GM21381 (cell line): ENCODE measurements around the gene STX19.
A peak's percentile ranks its signal among the peaks of the same experiment; 100 is the strongest.
"Not testable (repeated sequence)": the region's sequence is repeated elsewhere in the genome, so short reads cannot be mapped to it uniquely, and the experiment has no call there.

Source experiments
- ATAC-seq: cut with Tn5 transposase; IDR thresholded peaks from one replicate; pipeline ENCODE4 v1.9.1; 2021; ENCODE audit warnings: mild to moderate bottlenecking, moderate library complexity; ENCODE audit not compliant: unreplicated experiment

STX19 gene

DNA sequence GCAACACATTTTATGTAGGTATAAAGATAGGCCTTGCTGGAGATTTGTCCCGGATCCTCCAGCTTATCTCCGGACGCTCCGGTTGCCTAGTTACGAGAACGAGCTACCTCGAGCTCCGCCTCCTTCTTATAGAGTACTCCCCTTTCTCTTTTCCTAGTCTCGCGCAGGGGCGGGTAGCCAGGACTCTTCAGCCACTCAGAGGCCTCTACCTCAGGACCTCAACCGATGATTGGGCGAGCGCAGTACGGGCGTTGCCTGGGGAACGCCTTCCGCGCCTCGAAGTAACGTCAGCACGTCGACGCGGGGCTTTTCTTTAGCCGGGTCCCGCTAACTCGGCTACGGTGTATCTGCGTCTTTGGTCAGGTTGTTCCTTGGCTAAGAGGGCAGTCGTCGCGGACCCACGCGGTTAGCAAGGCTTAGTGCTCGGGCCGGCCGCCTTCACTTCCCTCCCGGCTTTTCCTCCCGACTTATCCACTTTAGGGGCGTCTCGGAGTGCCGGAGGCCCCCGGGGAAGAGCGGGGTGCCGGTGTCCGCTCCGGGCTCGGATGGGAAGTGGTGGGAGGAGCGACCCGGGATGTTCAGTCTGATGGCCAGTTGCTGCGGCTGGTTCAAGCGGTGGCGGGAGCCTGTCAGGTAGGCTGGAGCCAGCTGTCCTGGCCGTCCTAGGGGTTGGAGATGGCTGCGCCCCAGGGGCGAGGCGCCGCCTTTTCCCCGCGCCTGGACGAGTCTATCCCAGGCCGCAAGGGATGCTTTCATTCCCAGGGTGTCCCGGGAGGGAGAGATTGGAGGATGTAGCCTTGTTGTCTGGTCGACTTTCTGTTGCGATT, 48.3 kb downstream of the STX19 start, which contains the start of gene ARL13B:
ARL13B (plus strand) TSS at position 306 of the 827 bp plus-strand sequence; CDS start at position 575, 269 bp downstream.
- peak; percentile 100 for ATAC-seq

DNA sequence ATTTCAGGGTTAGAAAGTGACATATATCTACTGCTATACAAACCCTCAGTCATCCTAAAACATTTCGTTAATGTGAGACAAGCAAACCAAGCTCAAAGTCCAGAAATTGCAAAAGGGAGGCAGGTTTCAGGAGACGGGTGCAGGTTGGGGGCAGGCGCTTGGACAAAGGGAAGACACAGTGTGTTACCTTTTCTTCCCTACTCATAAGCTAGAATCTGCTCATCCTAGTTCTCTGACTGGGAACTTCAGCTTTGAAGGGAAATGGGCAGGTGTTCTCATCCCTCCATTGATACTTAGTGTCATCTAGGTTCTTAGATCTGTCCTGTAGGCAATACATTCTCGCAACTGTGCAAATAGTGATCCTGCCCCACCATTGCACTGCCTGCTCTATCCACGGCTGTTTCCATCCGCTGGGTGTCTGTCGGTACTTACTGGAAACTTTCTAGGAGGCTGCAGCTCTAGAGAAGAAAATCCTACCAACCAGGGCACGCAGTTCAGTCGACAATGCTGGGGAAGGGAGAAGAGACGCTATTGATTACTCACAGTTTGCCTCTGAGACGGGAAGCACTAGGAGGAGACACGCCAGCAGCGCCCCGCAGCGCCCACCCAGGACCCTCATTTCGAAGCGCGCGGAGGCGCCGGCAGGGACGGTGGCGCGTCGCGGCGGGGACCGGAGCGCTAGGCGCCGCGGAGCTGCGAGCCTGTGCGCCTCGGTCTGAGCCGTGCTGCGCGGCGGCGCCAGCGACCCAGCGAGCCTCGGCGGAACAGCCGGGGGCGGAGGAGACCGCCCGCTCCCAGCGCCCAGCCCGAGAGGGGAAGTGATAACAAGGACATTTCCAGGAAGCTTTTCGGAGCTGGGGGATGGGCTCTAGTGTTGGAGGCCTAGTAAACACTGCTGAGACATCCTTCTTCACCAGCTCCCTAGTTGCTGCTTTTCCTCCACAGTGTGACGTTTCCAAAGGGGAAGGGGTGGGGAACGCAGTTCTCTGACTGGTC, 55.0 kb downstream of the STX19 start, which contains the start of gene PROS1:
PROS1 (minus strand) TSS at position 766 of the 996 bp plus-strand sequence; CDS start at position 619, 147 bp downstream.
- peak; percentile 84 for ATAC-seq

DNA sequence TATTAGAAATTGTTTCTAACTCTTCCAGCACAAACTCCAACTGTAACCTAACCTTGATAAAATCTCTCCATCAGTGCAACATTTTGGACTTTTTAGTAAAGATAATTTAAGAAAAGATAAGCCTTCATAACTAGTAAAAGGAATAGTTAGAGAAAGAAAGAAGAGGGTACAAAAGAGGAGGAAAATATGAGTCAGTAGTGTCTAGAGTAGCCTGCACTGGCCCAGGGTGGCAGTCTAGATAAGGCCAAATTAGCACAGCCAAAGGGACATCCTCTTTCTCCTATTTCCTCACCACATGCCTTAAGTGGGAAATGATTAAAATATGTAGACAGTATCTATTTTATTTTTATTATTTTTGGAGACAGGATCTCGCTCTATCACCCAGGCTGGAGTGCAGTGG, 58.4 kb downstream of the STX19 start:
- ATAC-seq: no peak

DNA sequence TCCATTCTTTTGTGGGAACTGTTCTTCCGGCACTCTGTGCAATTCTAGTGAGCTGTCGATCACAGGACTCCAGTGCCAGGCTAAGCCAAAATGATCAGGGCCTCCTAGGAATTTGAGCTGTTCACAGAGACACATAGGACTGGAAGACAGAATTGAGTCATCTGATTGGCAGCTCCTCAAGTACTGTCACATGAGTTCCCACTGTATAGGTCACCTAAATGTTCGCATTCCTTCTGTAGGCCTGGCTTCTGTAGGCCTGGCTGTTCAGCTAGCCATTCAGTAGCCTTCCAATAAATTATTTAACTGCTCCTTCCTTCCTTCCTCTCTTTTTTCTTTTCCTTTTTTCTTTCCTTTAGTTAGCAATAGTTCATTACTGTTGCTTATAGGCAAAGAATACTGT, 59.0 kb downstream of the STX19 start:
- ATAC-seq: no peak

DNA sequence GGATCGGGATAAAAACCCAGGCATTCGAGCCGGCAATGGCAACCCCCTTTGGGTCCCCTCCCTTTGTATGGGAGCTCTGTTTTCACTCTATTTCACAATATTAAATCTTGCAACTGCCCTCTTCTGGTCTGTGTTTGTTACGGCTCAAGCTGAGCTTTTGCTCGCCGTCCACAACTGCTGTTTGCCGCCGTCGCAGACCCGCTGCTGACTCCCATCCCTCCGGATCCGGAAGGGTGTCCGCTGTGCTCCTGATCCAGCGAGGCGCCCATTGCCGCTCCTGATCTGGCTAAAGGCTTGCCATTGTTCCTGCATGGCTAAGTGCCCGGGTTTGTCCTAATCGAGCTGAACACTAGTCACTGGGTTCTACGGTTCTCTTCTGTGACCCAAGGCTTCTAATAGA, 63.3 kb downstream of the STX19 start:
- ATAC-seq: not testable (repeated sequence)
